Measurements from ENCODE around the gene ERLEC1. TPM values are rescaled to one million over a fixed set of nuclear protein-coding genes. Genes with fewer than 3 reads are reported as not detected.
"Not testable (repeated sequence)": the region's sequence is repeated elsewhere in the genome, so short reads cannot be mapped to it uniquely, and the experiment has no call there.

Gene ERLEC1
- total RNA-seq, 4 donors from 2014 or later = 54.1 to 138 (median 83.2) TPM

- DNase-seq = no peak
- Histone ChIP-seq H3K4me3 (replicated peaks in 1 of 3) (no peak overlapping the region), H3K27me3 (no peaks in the 10 kb centered on the region), H3K4me1 (no peaks in the 10 kb centered on the region), H3K9me3 (no peaks in the 10 kb centered on the region), H3K36me3 (no peaks in the 10 kb centered on the region), H3K27ac (no peak overlapping the region)
- intact Hi-C loops (cut with DNase I) = no loop called here
- 82 to 87% methylated on average over 3 of the region's 3 CpGs for WGBS, 2 donors
- TF ChIP-seq CTCF (IDR thresholded peaks at IDR 0.05) = no peak
- no peak for TF ChIP-seq POLR2A (IDR thresholded peaks at IDR 0.05)
These were observed 40.7 kb downstream of the ERLEC1 start for GRCh38 chr2:53827398-53828175.

GRCh38 chr2:53828331-53828730 lies 41.5 kb downstream of the ERLEC1 start:
- Histone ChIP-seq H3K9me3 (no peaks in the 10 kb centered on the region), H3K27me3 (no peaks in the 10 kb centered on the region), H3K4me3 (replicated peaks in 1 of 3) (no peak overlapping the region), H3K27ac (no peak overlapping the region), H3K36me3 (no peaks in the 10 kb centered on the region), H3K4me1 (no peaks in the 10 kb centered on the region)
- intact Hi-C loops (cut with DNase I) = no loop called here
- no peak for TF ChIP-seq POLR2A (IDR thresholded peaks at IDR 0.05)
- TF ChIP-seq CTCF (IDR thresholded peaks at IDR 0.05) = no peak
- 94 to 97% methylated on average over 4 of the region's 4 CpGs for WGBS, 2 donors
- no peak for DNase-seq

GRCh38 chr2:53829273-53829979 lies 42.6 kb downstream of the ERLEC1 start:
- TF ChIP-seq POLR2A (IDR thresholded peaks at IDR 0.05) (no peak), CTCF (IDR thresholded peaks at IDR 0.05) (no peak)
- WGBS, 2 donors = 85 to 88% methylated on average over 11 of the region's 11 CpGs
- Histone ChIP-seq H3K27ac (no peak overlapping the region), H3K36me3 (no peaks in the 10 kb centered on the region), H3K4me3 (replicated peaks in 1 of 3) (no peak overlapping the region), H3K4me1 (no peaks in the 10 kb centered on the region), H3K9me3 (no peaks in the 10 kb centered on the region), H3K27me3 (no peaks in the 10 kb centered on the region)
- intact Hi-C loops (cut with DNase I) = no loop called here
- DNase-seq = no peak

DNA sequence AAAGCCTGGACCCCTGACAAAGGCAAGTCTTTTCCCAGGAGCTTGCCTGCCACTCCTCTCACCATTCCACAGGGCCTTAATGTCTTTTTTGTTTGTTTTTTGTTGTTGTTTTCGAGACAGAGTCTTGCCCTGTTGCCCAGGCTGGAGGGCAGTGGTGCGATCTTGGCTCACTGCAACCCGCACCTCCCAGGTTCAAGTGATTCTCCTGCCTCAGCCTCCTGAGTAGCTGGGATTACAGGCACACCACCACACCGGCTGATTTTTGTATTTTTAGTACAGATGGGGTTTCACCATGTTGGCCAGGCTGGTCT lies 43.1 kb downstream of the ERLEC1 start:
- H3K9me3 ChIP-seq; intact Hi-C loops (cut with DNase I); H3K27me3 ChIP-seq; H3K27ac ChIP-seq; H3K36me3 ChIP-seq; H3K4me3 ChIP-seq (replicated peaks in 1 of 3); DNase-seq; H3K4me1 ChIP-seq: not testable (repeated sequence)
- 85 to 89% methylated on average over 4 of the region's 4 CpGs for WGBS, 2 donors

GRCh38 chr2:53840580-53840979 lies 53.7 kb downstream of the ERLEC1 start:
- H3K9me3 ChIP-seq = no peaks in the 10 kb centered on the region
- no peak overlapping the region for H3K27ac ChIP-seq
- H3K4me1 ChIP-seq = no peaks in the 10 kb centered on the region
- 66 to 78% methylated on average over 1 of the region's 1 CpG for WGBS, 2 donors
- no peak overlapping the region for H3K4me3 ChIP-seq (replicated peaks in 1 of 3)
- H3K27me3 ChIP-seq = no peaks in the 10 kb centered on the region
- DNase-seq = no peak
- H3K36me3 ChIP-seq = no peaks in the 10 kb centered on the region
- no peak for TF ChIP-seq CTCF (IDR thresholded peaks at IDR 0.05)
- TF ChIP-seq POLR2A (IDR thresholded peaks at IDR 0.05) = no peak
- intact Hi-C loops (cut with DNase I) = no loop called here

DNA sequence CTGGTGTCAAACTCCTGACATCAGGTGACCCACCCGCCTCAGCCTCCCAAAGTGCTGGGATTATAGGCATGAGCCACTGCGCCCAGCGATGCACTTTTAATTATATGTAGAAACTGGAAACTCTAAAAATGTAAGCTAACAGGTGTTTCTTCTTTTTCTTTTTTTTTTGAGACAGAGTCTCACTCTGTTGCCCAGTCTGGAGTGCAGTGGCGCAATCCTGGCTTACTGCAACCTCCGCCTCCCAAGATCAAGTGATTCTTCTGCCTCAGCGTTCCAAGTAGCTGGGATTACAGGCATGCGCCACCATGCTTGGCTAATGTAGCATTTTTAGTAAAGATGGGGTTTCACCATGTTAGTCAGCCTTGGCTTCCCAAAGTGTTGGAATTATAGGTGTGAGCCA lies 54.8 kb downstream of the ERLEC1 start:
- H3K27me3 ChIP-seq; H3K27ac ChIP-seq; H3K4me3 ChIP-seq (replicated peaks in 1 of 3); H3K36me3 ChIP-seq; intact Hi-C loops (cut with DNase I); H3K9me3 ChIP-seq; H3K4me1 ChIP-seq; DNase-seq: not testable (repeated sequence)
- WGBS, 2 donors = 91 to 94% methylated on average over 7 of the region's 7 CpGs

All from thyroid gland (tissue), 4 donors.